Suprapubic skin (tissue), 4 donors: ENCODE data around the gene SGPL1.

ENCODE experiments used
- CTCF ChIP-seq, 2 donors: fragments of 200-600 bp in 1 of 2; fragments of 450-650 bp in 1 of 2; sonication (generic) in 1 of 2; IDR thresholded peaks; one replicate each; pipeline ENCODE4 v1.5.1; 2016 to 2019; ENCODE audit warnings: antibody characterized with exemption in 2 of 2, mild to moderate bottlenecking in 1 of 2, moderate library complexity in 1 of 2
- POLR2A ChIP-seq, 2 donors: fragments of 450-650 bp; IDR thresholded peaks; one replicate each; pipeline ENCODE4 v1.6.1; 2017; ENCODE audit warnings: antibody characterized with exemption in 2 of 2, mild to moderate bottlenecking in 2 of 2, moderate library complexity in 2 of 2
- POLR2AphosphoS5 ChIP-seq, 3 donors: sonication (generic); formaldehyde crosslinking; IDR thresholded peaks; one replicate each; pipeline ENCODE4 v1.6.1; 2017; ENCODE audit warnings: antibody characterized with exemption in 3 of 3

DNA sequence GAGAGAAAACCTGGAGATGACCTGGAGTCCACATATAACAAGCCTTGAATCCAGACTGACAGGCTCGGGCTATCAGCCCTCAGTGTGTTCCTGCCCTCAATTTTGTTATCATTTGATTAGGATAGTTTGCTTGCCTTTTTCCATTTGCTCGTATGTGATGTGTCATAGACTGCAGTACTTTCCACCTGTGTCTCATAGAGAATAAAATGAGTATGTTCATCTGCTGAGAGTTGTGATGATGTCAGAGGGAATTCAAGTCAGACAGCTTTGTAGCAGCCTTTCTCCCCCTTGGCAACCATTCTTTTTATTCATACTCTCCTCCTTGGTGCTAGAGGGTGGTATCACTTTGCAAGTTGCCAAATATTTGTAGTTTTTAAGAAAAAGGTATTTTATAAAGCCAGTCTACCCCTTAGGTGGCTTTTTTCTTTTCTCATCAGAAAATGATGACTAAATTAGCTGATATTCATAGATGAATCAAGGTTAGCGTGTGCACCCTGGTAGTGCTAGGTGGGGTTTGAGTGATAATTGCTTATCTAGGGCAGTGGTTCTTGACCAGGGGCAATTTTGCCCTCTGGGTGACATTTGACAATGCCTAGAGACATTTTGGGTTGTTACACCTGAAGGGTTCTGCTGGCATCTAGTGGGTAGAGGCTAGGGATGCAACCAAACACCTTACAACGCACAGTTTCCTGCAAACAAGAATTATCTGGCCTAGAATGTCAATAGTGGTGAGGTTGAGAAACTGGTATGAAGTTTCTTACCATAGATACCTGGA is 5.4 kb downstream of the SGPL1 start:
- TF ChIP-seq CTCF (IDR thresholded peaks at IDR 0.05): no peak
- TF ChIP-seq POLR2AphosphoS5 (IDR thresholded peaks at IDR 0.05): no peak
- no peak for TF ChIP-seq POLR2A (IDR thresholded peaks at IDR 0.05)
